GM23338 (cell line): Measurements from ENCODE around the gene KCNMB2. TPM values are rescaled to one million over a fixed set of nuclear protein-coding genes. Genes with fewer than 3 reads are reported as not detected.

Experiments used
- ATAC-seq: fragments of 200-7000 bp; cut with Tn5 transposase; 3 replicates; pipeline ENCODE4 v1.9.1; 2020
- DNase-seq: peaks from one replicate; pipeline ENCODE4 v3.0.0-alpha.2; 2015; ENCODE audit warnings: low spot score
- H2AFZ ChIP-seq: fragments of 200-600 bp; sonication (generic); 2 replicates; pipeline ENCODE4 v1.8.0; 2016; ENCODE audit warnings: antibody characterized with exemption, mild to moderate bottlenecking, moderate library complexity
- H3F3A ChIP-seq: fragments of 200-600 bp; sonication (generic); replicated peaks from 2 replicates; pipeline ENCODE4 v1.8.0; 2017; ENCODE audit warnings: antibody characterized with exemption, mixed run types, low read depth
- H3K27ac ChIP-seq: fragments of 200-600 bp; sonication (generic); 2 replicates; pipeline ENCODE4 v1.6.1; 2016; ENCODE audit warnings: low read depth
- H3K27me3 ChIP-seq: fragments of 200-600 bp; sonication (generic); 2 replicates; pipeline ENCODE4 v1.8.0; 2016; ENCODE audit warnings: mild to moderate bottlenecking, mixed run types, moderate library complexity; ENCODE audit not compliant: insufficient read depth
- H3K36me3 ChIP-seq: fragments of 200-600 bp; sonication (generic); 2 replicates; pipeline ENCODE4 v1.8.0; 2016; ENCODE audit warnings: mild to moderate bottlenecking; ENCODE audit not compliant: insufficient read depth
- H3K4me1 ChIP-seq: fragments of 200-600 bp; sonication (generic); 2 replicates; pipeline ENCODE4 v1.8.0; 2016; ENCODE audit warnings: mild to moderate bottlenecking, moderate library complexity; ENCODE audit not compliant: insufficient read depth
- H3K4me2 ChIP-seq: fragments of 200-600 bp; sonication (generic); 2 replicates; pipeline ENCODE4 v1.7.1; 2017; ENCODE audit warnings: mixed run types
- H3K4me3 ChIP-seq: fragments of 200-600 bp; sonication (generic); 2 replicates; pipeline ENCODE4 v1.6.1; 2016; ENCODE audit warnings: mixed run types
- H3K79me2 ChIP-seq: fragments of 200-600 bp; sonication (generic); replicated peaks from 2 replicates; pipeline ENCODE4 v1.8.0; 2017; ENCODE audit warnings: mild to moderate bottlenecking; ENCODE audit not compliant: insufficient read depth
- H3K9me2 ChIP-seq: fragments of 200-600 bp; sonication (generic); 2 replicates; pipeline ENCODE4 v1.8.0; 2017; ENCODE audit not compliant: insufficient read depth
- H4K20me1 ChIP-seq: fragments of 200-600 bp; sonication (generic); replicated peaks from 2 replicates; pipeline ENCODE4 v1.8.0; 2017; ENCODE audit warnings: mild to moderate bottlenecking; ENCODE audit not compliant: insufficient read depth
- H3K27ac Mint-ChIP-seq: 2 replicates; pipeline ENCODE4 v1.8.0; 2020; ENCODE audit warnings: inconsistent platforms, mild to moderate bottlenecking, moderate library complexity, mixed read lengths
- H3K27me3 Mint-ChIP-seq: 3 replicates; pipeline ENCODE4 v1.8.0; 2022; ENCODE audit warnings: low read depth, mild to moderate bottlenecking, moderate library complexity, mixed read lengths, inconsistent platforms; ENCODE audit not compliant: insufficient read depth, poor library complexity
- H3K36me3 Mint-ChIP-seq: 3 replicates; pipeline ENCODE4 v1.8.0; 2021; ENCODE audit warnings: low read depth, mild to moderate bottlenecking, inconsistent platforms, moderate library complexity, mixed read lengths
- H3K4me1 Mint-ChIP-seq: 3 replicates; pipeline ENCODE4 v1.8.0; 2020; ENCODE audit warnings: mild to moderate bottlenecking, inconsistent platforms, mixed read lengths
- H3K4me3 Mint-ChIP-seq: 3 replicates; pipeline ENCODE4 v1.8.0; 2021; ENCODE audit warnings: moderate library complexity, mild to moderate bottlenecking, inconsistent platforms, mixed read lengths
- H3K9me3 Mint-ChIP-seq: 3 replicates; pipeline ENCODE4 v1.8.0; 2020; ENCODE audit warnings: moderate library complexity, mild to moderate bottlenecking, inconsistent platforms, mixed read lengths
- CREB1 ChIP-seq: fragments of 250-450 bp; sonication (Bioruptor Pico); IDR thresholded peaks from 2 replicates; pipeline ENCODE4 v1.5.0; 2020; ENCODE audit warnings: low read depth, mild to moderate bottlenecking, moderate library complexity
- EZH2 ChIP-seq: fragments of 200-600 bp; sonication (generic); IDR thresholded peaks from one replicate; pipeline ENCODE4 v1.8.0; 2017; ENCODE audit warnings: antibody characterized with exemption, mild to moderate bottlenecking, low read depth; ENCODE audit not compliant: unreplicated experiment
- EZH2phosphoT487 ChIP-seq: fragments of 200-600 bp; sonication (generic); IDR thresholded peaks from one replicate; pipeline ENCODE4 v1.8.1; 2018; ENCODE audit warnings: antibody characterized with exemption; ENCODE audit not compliant: unreplicated experiment
- JUNB ChIP-seq: IDR thresholded peaks from one replicate; pipeline ENCODE4 v1.6.1; 2016; ENCODE audit warnings: antibody characterized with exemption; ENCODE audit not compliant: unreplicated experiment
- POLR2AphosphoS5 ChIP-seq: IDR thresholded peaks from 2 replicates; pipeline ENCODE4 v1.6.1; 2016; ENCODE audit warnings: antibody characterized with exemption, low read depth
- STAT1 ChIP-seq: IDR thresholded peaks from one replicate; pipeline ENCODE4 v1.6.1; 2016; ENCODE audit warnings: antibody characterized with exemption; ENCODE audit not compliant: unreplicated experiment
- ZNF331 ChIP-seq: fragments of 250-450 bp; sonication (Bioruptor Pico); IDR thresholded peaks from 2 replicates; pipeline ENCODE4 v1.5.0; 2020; ENCODE audit warnings: low read depth, mild to moderate bottlenecking, moderate library complexity
- polyA plus RNA-seq: library from polyadenylated mRNA; unstranded; fragments of >200 nt; fragmentation: Nextera tagmentation; extraction: Ambion mirVana; gene quantifications from 2 replicates; pipeline ENCODE4 v1.2.1, GENCODE V29; 2016
- total RNA-seq: library from RNA; depleted of rRNA; stranded (reverse); fragments of >200 nt; shearing (Covaris generic); gene quantifications from 2 replicates; pipeline ENCODE4 v1.2.3, GENCODE V29; 2014
- TF ChIP-seq, protein P1 (sequence below), 2 experiments: fragments of 200-600 bp in 1 of 2; sonication (generic) in 1 of 2; conservative IDR thresholded peaks; 2 replicates each; pipeline versions ENCODE4 v1.5.1 to v1.6.1; 2016 to 2017; ENCODE audit warnings: antibody characterized with exemption in 2 of 2, low read depth in 2 of 2, mild to moderate bottlenecking in 2 of 2, moderate library complexity in 1 of 2
- TF ChIP-seq, protein P2 (sequence below): IDR thresholded peaks from one replicate; pipeline ENCODE4 v1.6.1; 2018; ENCODE audit warnings: antibody characterized with exemption; ENCODE audit not compliant: unreplicated experiment
- TF ChIP-seq, protein P3 (sequence below): IDR thresholded peaks from 2 replicates; pipeline ENCODE4 v1.6.1; 2016; ENCODE audit warnings: antibody characterized with exemption
- TF ChIP-seq, protein P4 (sequence below): fragments of 250-450 bp; sonication (Bioruptor Pico); IDR thresholded peaks from 2 replicates; pipeline ENCODE4 v1.5.0; 2020; ENCODE audit warnings: mild to moderate bottlenecking, moderate library complexity

KCNMB2 gene
- total and polyA plus RNA-seq, 2 experiments from 2014 or later, result 0.53 TPM; not detected in 1

DNA sequence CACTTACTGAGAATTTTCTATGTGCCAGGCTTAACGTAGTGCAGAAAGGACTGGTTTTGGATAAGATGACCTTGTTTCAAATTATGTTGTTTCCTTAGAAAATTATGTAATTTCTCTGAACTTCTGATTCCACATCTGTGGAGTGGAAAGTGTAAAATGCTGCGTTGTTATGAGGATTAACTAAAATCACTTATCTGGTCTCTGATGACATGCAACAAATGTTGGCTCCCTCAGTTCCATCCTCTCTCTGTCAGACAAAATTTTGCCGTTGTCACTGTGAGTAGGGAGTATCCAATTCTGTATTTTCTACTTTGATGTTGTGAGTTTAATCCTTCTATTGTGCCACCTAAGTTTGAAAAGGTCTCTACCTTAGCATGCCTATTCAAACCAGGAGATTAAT, 175.5 kb downstream of the KCNMB2 start (continued):
- TF ChIP-seq EZH2, result no peak
- TF ChIP-seq POLR2AphosphoS5, result no peak
- TF ChIP-seq EZH2phosphoT487, result no peak
- TF ChIP-seq, protein P1, sequence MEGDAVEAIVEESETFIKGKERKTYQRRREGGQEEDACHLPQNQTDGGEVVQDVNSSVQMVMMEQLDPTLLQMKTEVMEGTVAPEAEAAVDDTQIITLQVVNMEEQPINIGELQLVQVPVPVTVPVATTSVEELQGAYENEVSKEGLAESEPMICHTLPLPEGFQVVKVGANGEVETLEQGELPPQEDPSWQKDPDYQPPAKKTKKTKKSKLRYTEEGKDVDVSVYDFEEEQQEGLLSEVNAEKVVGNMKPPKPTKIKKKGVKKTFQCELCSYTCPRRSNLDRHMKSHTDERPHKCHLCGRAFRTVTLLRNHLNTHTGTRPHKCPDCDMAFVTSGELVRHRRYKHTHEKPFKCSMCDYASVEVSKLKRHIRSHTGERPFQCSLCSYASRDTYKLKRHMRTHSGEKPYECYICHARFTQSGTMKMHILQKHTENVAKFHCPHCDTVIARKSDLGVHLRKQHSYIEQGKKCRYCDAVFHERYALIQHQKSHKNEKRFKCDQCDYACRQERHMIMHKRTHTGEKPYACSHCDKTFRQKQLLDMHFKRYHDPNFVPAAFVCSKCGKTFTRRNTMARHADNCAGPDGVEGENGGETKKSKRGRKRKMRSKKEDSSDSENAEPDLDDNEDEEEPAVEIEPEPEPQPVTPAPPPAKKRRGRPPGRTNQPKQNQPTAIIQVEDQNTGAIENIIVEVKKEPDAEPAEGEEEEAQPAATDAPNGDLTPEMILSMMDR (conservative IDR thresholded peaks at IDR 0.05; ENCODE audit: low read depth in 2 of 2), result no peak
- no peak for TF ChIP-seq STAT1
- TF ChIP-seq, protein P2, sequence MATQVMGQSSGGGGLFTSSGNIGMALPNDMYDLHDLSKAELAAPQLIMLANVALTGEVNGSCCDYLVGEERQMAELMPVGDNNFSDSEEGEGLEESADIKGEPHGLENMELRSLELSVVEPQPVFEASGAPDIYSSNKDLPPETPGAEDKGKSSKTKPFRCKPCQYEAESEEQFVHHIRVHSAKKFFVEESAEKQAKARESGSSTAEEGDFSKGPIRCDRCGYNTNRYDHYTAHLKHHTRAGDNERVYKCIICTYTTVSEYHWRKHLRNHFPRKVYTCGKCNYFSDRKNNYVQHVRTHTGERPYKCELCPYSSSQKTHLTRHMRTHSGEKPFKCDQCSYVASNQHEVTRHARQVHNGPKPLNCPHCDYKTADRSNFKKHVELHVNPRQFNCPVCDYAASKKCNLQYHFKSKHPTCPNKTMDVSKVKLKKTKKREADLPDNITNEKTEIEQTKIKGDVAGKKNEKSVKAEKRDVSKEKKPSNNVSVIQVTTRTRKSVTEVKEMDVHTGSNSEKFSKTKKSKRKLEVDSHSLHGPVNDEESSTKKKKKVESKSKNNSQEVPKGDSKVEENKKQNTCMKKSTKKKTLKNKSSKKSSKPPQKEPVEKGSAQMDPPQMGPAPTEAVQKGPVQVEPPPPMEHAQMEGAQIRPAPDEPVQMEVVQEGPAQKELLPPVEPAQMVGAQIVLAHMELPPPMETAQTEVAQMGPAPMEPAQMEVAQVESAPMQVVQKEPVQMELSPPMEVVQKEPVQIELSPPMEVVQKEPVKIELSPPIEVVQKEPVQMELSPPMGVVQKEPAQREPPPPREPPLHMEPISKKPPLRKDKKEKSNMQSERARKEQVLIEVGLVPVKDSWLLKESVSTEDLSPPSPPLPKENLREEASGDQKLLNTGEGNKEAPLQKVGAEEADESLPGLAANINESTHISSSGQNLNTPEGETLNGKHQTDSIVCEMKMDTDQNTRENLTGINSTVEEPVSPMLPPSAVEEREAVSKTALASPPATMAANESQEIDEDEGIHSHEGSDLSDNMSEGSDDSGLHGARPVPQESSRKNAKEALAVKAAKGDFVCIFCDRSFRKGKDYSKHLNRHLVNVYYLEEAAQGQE, result no peak
- no peak for TF ChIP-seq JUNB
- no peak for TF ChIP-seq CREB1 (CRISPR knock-in tag)
- TF ChIP-seq, protein P3, sequence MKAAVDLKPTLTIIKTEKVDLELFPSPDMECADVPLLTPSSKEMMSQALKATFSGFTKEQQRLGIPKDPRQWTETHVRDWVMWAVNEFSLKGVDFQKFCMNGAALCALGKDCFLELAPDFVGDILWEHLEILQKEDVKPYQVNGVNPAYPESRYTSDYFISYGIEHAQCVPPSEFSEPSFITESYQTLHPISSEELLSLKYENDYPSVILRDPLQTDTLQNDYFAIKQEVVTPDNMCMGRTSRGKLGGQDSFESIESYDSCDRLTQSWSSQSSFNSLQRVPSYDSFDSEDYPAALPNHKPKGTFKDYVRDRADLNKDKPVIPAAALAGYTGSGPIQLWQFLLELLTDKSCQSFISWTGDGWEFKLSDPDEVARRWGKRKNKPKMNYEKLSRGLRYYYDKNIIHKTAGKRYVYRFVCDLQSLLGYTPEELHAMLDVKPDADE, result no peak

DNA sequence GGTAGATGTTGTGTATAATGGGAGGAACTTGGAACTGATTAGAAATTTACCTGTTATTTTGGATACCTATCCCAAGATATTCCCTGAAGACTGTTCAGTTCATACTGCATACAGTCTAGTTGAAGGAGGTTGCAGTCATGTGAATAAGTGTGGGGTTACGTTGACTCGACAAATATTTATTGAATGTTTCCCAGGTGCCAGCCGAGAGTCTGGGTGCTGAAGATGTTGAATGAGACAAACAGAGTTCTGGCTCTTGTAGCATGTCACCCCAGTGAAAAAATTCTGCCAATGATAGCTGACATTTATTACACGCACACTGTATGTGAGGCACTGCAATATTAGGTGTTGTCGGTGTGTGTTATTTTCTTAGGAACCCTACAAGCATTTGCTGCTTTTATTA, 176.0 kb downstream of the KCNMB2 start:
- no peaks in the 10 kb centered on the region for H3K9me3 Mint-ChIP-seq
- H3K4me1 Mint-ChIP-seq, result peaks cover 15% of the 10 kb centered on the region
- no peaks in the 10 kb centered on the region for H3K79me2 ChIP-seq
- no peak overlapping the region for H3K4me3 Mint-ChIP-seq
- H3K4me1 ChIP-seq, result peaks cover 7% of the 10 kb centered on the region; the same call in 1 of the 2 replicates
- no peak for ATAC-seq
- H3K27me3 Mint-ChIP-seq, result peaks cover 2% of the 10 kb centered on the region
- no peaks in the 10 kb centered on the region for H4K20me1 ChIP-seq
- H3K36me3 Mint-ChIP-seq, result no peaks in the 10 kb centered on the region
- H3F3A ChIP-seq, result no peaks in the 10 kb centered on the region
- H3K36me3 ChIP-seq, result no peaks in the 10 kb centered on the region
- no peak overlapping the region for H3K4me3 ChIP-seq
- H3K27ac Mint-ChIP-seq, result no peak overlapping the region
- H3K27me3 ChIP-seq, result no peaks in the 10 kb centered on the region
- H3K27ac ChIP-seq, result no peak overlapping the region
- no peak for DNase-seq
- H3K4me2 ChIP-seq, result no peak overlapping the region
- H2AFZ ChIP-seq, result no peak overlapping the region
- 0 out of 2 replicates have a peak, but pooled peaks cover 4% of the 10 kb centered on the region for H3K9me2 ChIP-seq
- TF ChIP-seq EZH2phosphoT487 (no peak), EZH2 (no peak), ZNF331 (no peak), JUNB (no peak), POLR2AphosphoS5 (no peak)
- TF ChIP-seq, protein P3, result no peak
- TF ChIP-seq, protein P4, sequence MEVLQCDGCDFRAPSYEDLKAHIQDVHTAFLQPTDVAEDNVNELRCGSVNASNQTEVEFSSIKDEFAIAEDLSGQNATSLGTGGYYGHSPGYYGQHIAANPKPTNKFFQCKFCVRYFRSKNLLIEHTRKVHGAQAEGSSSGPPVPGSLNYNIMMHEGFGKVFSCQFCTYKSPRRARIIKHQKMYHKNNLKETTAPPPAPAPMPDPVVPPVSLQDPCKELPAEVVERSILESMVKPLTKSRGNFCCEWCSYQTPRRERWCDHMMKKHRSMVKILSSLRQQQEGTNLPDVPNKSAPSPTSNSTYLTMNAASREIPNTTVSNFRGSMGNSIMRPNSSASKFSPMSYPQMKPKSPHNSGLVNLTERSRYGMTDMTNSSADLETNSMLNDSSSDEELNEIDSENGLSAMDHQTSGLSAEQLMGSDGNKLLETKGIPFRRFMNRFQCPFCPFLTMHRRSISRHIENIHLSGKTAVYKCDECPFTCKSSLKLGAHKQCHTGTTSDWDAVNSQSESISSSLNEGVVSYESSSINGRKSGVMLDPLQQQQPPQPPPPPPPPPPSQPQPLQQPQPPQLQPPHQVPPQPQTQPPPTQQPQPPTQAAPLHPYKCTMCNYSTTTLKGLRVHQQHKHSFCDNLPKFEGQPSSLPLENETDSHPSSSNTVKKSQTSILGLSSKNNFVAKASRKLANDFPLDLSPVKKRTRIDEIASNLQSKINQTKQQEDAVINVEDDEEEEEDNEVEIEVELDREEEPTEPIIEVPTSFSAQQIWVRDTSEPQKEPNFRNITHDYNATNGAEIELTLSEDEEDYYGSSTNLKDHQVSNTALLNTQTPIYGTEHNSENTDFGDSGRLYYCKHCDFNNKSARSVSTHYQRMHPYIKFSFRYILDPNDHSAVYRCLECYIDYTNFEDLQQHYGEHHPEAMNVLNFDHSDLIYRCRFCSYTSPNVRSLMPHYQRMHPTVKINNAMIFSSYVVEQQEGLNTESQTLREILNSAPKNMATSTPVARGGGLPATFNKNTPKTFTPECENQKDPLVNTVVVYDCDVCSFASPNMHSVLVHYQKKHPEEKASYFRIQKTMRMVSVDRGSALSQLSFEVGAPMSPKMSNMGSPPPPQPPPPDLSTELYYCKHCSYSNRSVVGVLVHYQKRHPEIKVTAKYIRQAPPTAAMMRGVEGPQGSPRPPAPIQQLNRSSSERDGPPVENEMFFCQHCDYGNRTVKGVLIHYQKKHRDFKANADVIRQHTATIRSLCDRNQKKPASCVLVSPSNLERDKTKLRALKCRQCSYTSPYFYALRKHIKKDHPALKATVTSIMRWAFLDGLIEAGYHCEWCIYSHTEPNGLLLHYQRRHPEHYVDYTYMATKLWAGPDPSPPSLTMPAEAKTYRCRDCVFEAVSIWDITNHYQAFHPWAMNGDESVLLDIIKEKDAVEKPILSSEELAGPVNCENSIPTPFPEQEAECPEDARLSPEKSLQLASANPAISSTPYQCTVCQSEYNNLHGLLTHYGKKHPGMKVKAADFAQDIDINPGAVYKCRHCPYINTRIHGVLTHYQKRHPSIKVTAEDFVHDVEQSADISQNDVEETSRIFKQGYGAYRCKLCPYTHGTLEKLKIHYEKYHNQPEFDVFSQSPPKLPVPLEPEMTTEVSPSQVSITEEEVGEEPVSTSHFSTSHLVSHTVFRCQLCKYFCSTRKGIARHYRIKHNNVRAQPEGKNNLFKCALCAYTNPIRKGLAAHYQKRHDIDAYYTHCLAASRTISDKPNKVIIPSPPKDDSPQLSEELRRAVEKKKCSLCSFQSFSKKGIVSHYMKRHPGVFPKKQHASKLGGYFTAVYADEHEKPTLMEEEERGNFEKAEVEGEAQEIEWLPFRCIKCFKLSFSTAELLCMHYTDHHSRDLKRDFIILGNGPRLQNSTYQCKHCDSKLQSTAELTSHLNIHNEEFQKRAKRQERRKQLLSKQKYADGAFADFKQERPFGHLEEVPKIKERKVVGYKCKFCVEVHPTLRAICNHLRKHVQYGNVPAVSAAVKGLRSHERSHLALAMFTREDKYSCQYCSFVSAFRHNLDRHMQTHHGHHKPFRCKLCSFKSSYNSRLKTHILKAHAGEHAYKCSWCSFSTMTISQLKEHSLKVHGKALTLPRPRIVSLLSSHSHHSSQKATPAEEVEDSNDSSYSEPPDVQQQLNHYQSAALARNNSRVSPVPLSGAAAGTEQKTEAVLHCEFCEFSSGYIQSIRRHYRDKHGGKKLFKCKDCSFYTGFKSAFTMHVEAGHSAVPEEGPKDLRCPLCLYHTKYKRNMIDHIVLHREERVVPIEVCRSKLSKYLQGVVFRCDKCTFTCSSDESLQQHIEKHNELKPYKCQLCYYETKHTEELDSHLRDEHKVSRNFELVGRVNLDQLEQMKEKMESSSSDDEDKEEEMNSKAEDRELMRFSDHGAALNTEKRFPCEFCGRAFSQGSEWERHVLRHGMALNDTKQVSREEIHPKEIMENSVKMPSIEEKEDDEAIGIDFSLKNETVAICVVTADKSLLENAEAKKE (CRISPR knock-in tag), result no peak
